K562 (cell line): ENCODE measurements around the gene FAM114A1. TPM values are rescaled to one million over a fixed set of nuclear protein-coding genes. Genes with fewer than 3 reads are reported as not detected.

Experiments used
- BRF1 ChIP-seq: IDR thresholded peaks from 3 replicates; pipeline ENCODE4 v1.6.1; 2011; ENCODE audit warnings: borderline replicate concordance, mild to moderate bottlenecking; ENCODE audit not compliant: insufficient read length; ENCODE audit errors: extremely low read depth
- C11orf30 ChIP-seq: fragments of 450-650 bp; IDR thresholded peaks from 2 replicates; pipeline ENCODE4 v1.6.1; 2016; ENCODE audit warnings: low read depth, mild to moderate bottlenecking
- CBX2 ChIP-seq: fragments of 200-600 bp; sonication (generic); IDR thresholded peaks from one replicate; pipeline ENCODE4 v1.6.1; 2012; ENCODE audit warnings: mild to moderate bottlenecking, low read length, inconsistent platforms; ENCODE audit not compliant: insufficient read depth, poor library complexity, severe bottlenecking
- CEBPG ChIP-seq, 3 experiments: fragments of 200-800 bp in 1 of 3; sonication (Bioruptor generic) in 1 of 3; sonication (generic) in 1 of 3; formaldehyde crosslinking in 1 of 3; IDR thresholded peaks in 2 of 3; conservative IDR thresholded peaks in 1 of 3; 2 replicates each; pipeline versions ENCODE4 v1.6.1 to v1.8.0; 2016 to 2022; ENCODE audit warnings: missing compliant biosample characterization in 2 of 3, missing genetic modification characterization in 2 of 3, mild to moderate bottlenecking in 1 of 3, missing genetic modification reagents in 1 of 3
- CHD2 ChIP-seq: IDR thresholded peaks from 2 replicates; pipeline ENCODE4 v1.6.1; 2011; ENCODE audit warnings: low read depth, low read length
- CREM ChIP-seq: IDR thresholded peaks from 2 replicates; pipeline ENCODE4 v1.6.1; 2014; ENCODE audit warnings: antibody characterized with exemption, low read depth
- DNMT1 ChIP-seq: fragments of 450-650 bp; IDR thresholded peaks from 2 replicates; pipeline ENCODE4 v1.6.1; 2016; ENCODE audit warnings: antibody characterized with exemption, mild to moderate bottlenecking
- EWSR1 ChIP-seq: fragments of 450-650 bp; IDR thresholded peaks from 2 replicates; pipeline ENCODE4 v1.6.1; 2018; ENCODE audit warnings: borderline replicate concordance, mild to moderate bottlenecking, low read depth, moderate library complexity; ENCODE audit not compliant: partially characterized antibody
- FOXA1 ChIP-seq: fragments of 450-650 bp; IDR thresholded peaks from 2 replicates; pipeline ENCODE4 v1.6.1; 2016; ENCODE audit warnings: mild to moderate bottlenecking, borderline replicate concordance
- HLTF ChIP-seq: fragments of 450-650 bp; IDR thresholded peaks from 2 replicates; pipeline ENCODE4 v1.6.1; 2016
- JUND ChIP-seq, 2 experiments: IDR thresholded peaks; 2 replicates in 1 of 2; 3 replicates in 1 of 2; pipeline ENCODE4 v1.6.1; 2011; ENCODE audit warnings: borderline replicate concordance in 2 of 2, low read depth in 2 of 2, low read length in 2 of 2, improper control_type of control experiment in 1 of 2, missing biosample characterization in 1 of 2, missing genetic modification characterization in 1 of 2, missing genetic modification reagents in 1 of 2
- MNT ChIP-seq, 2 experiments: fragments of 450-650 bp; conservative IDR thresholded peaks; 2 replicates each; pipeline ENCODE4 v1.6.1; 2017; ENCODE audit warnings: mild to moderate bottlenecking in 2 of 2, moderate library complexity in 2 of 2
- MTA2 ChIP-seq: fragments of 450-650 bp; IDR thresholded peaks from 2 replicates; pipeline ENCODE4 v1.6.1; 2016; ENCODE audit warnings: low read depth
- NELFE ChIP-seq: IDR thresholded peaks from 2 replicates; pipeline ENCODE4 v1.6.1; 2011; ENCODE audit warnings: mild to moderate bottlenecking; ENCODE audit not compliant: insufficient read depth, insufficient read length
- RBM17 ChIP-seq: fragments of 200-400 bp; formaldehyde crosslinking; IDR thresholded peaks from 2 replicates; pipeline ENCODE4 v1.6.1; 2017; ENCODE audit warnings: low read depth, mild to moderate bottlenecking, low read length, borderline replicate concordance
- SP1 ChIP-seq: sonication (generic); formaldehyde crosslinking; IDR thresholded peaks from 2 replicates; pipeline ENCODE4 v1.8.1; 2022; ENCODE audit warnings: mild to moderate bottlenecking, missing genetic modification reagents
- SRSF9 ChIP-seq: fragments of 200-400 bp; formaldehyde crosslinking; IDR thresholded peaks from 2 replicates; pipeline ENCODE4 v1.6.1; 2017; ENCODE audit warnings: low read depth, low read length, borderline replicate concordance
- THAP12 ChIP-seq: fragments of 250-450 bp; sonication (Bioruptor Pico); IDR thresholded peaks from 2 replicates; pipeline ENCODE4 v1.9.0; 2021; ENCODE audit warnings: mild to moderate bottlenecking, inconsistent platforms
- ZBTB7A ChIP-seq: IDR thresholded peaks from 2 replicates; pipeline ENCODE4 v1.6.1; 2011; ENCODE audit warnings: low read depth, mild to moderate bottlenecking, low read length, moderate library complexity, borderline replicate concordance; ENCODE audit not compliant: control insufficient read depth
- ZFP36 ChIP-seq: fragments of 150-350 bp; IDR thresholded peaks from 2 replicates; pipeline ENCODE4 v1.6.1; 2018; ENCODE audit warnings: low read length, low read depth; ENCODE audit not compliant: partially characterized antibody
- ZNF23 ChIP-seq: fragments of 250-450 bp; sonication (Bioruptor Pico); IDR thresholded peaks from 2 replicates; pipeline ENCODE4 v1.4.0; 2020; ENCODE audit warnings: mild to moderate bottlenecking
- ZNF282 ChIP-seq: sonication (generic); formaldehyde crosslinking; IDR thresholded peaks from 2 replicates; pipeline ENCODE4 v1.8.1; 2023; ENCODE audit warnings: missing genetic modification reagents
- ZZZ3 ChIP-seq: fragments of 450-650 bp; IDR thresholded peaks from 2 replicates; pipeline ENCODE4 v1.6.1; 2016; ENCODE audit warnings: antibody characterized with exemption, mild to moderate bottlenecking, moderate library complexity
- polyA plus RNA-seq, 8 experiments: library from polyadenylated mRNA; depleted of rRNA in 4 of 8; stranded (reverse) in 5 of 8; unstranded in 3 of 8; fragments of >200 nt; fragmentation: Nextera tagmentation in 2 of 8; fragmentation: Illumina TruSeq in 1 of 8; extraction: Ambion mirVana in 2 of 8; extraction: Trizol in 1 of 8; gene quantifications; 2 replicates each; pipeline versions ENCODE4 v1.2.1 to v1.2.3, GENCODE V29; 2011 to 2014; ENCODE audit warnings: inconsistent platforms in 1 of 8, missing spikeins in 1 of 8
- total RNA-seq, 7 experiments: library from RNA; depleted of rRNA in 6 of 7; stranded (reverse); fragments of >200 nt in 6 of 7; fragmentation: Illumina TruSeq in 2 of 7; extraction: Trizol in 2 of 7; gene quantifications; 2 replicates each; pipeline versions ENCODE4 v1.2.1 to v1.2.3, GENCODE V29; 2011 to 2021; ENCODE audit warnings: low replicate concordance in 1 of 7

Gene FAM114A1
- total and polyA plus RNA-seq, 9 of the 15 experiments (the other 6 are each of a cell fraction or from before 2014, with no cell fraction given) = 1.8 to 12.0 (median 4.3) TPM

- no peak for TF ChIP-seq THAP12 (CRISPR knock-in tag)
- TF ChIP-seq BRF1 = no peak
- TF ChIP-seq JUND (IDR thresholded peaks at IDR 0.05; ENCODE audit: borderline replicate concordance, low read depth, low read length) = peak; percentile 34; the same call in 1 of the 2 replicates
- TF ChIP-seq JUND (tag; IDR thresholded peaks at IDR 0.05; ENCODE audit: borderline replicate concordance, low read depth, low read length) = peak; percentile 40; the same call in 1 of the 3 replicates
- no peak for TF ChIP-seq ZNF282 (CRISPR knock-in tag)
- TF ChIP-seq MNT (conservative IDR thresholded peaks at IDR 0.05) = no peak
- no peak for TF ChIP-seq ZFP36
- no peak for TF ChIP-seq MTA2
- TF ChIP-seq HLTF = no peak
- TF ChIP-seq CREM = 0 out of 2 replicates have a peak, but pooled peaks have one; percentile 12
- TF ChIP-seq NELFE = no peak
- no peak for TF ChIP-seq ZZZ3
- TF ChIP-seq FOXA1 = 0 out of 2 replicates have a peak, but pooled peaks have one; percentile 55
- TF ChIP-seq SRSF9 = no peak
- TF ChIP-seq ZBTB7A = no peak
- TF ChIP-seq CHD2 = no peak
- no peak for TF ChIP-seq ZNF23 (CRISPR knock-in tag)
- TF ChIP-seq RBM17 = no peak
- TF ChIP-seq CEBPG (CRISPR knock-in tag; IDR thresholded peaks at IDR 0.05) = no peak
- TF ChIP-seq CEBPG (tag; conservative IDR thresholded peaks at IDR 0.05 in 1 of 2, IDR thresholded peaks at IDR 0.05 in 1 of 2) = peak; percentile 38 to 42; a peak in 2 of 4 replicates
- TF ChIP-seq CBX2 = no peak
- no peak for TF ChIP-seq DNMT1
- TF ChIP-seq EWSR1 = no peak
- TF ChIP-seq SP1 (CRISPR knock-in tag) = no peak
- TF ChIP-seq C11orf30 = peak; percentile 56; the same call in 1 of the 2 replicates
These were observed 5.0 kb downstream of the FAM114A1 start (continued) for GRCh38 chr4:38872620-38873019.
